HG03439 (cell line): Measurements from ENCODE around the gene IRF3.
A peak's percentile ranks its signal among the peaks of the same experiment; 100 is the strongest.

Experiments
- ATAC-seq: cut with Tn5 transposase; IDR thresholded peaks from one replicate; pipeline ENCODE4 v1.9.1; 2021; ENCODE audit warnings: mild to moderate bottlenecking, moderate library complexity; ENCODE audit not compliant: unreplicated experiment

The IRF3 gene

GRCh38 chr19:49687566-49688316 is 22.1 kb upstream of the IRF3 start:
- ATAC-seq, result no peak

DNA sequence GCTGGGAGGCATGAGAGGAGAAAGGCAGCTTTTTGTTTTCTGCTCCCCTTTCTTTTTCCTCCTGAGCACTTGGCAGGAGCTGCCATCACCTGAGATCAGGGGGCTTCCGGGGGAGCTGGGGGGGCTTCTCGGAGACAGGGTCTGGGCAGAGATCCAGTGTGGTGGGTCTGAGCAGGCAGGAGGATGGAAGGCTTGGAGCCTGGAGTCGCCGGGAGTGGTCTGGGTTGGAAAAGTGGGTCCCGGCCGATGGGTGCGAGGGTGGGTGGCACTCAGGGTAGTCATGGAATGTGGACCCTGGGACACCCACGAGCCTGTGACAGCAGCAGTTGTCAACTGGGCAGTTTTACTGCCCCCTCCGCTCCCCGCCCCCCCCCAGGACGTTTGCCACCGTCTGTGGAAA is 21.5 kb upstream of the IRF3 start:
- no peak for ATAC-seq

- ATAC-seq, result no peak
These were observed 20.9 kb upstream of the IRF3 start for GRCh38 chr19:49686503-49687088.

DNA sequence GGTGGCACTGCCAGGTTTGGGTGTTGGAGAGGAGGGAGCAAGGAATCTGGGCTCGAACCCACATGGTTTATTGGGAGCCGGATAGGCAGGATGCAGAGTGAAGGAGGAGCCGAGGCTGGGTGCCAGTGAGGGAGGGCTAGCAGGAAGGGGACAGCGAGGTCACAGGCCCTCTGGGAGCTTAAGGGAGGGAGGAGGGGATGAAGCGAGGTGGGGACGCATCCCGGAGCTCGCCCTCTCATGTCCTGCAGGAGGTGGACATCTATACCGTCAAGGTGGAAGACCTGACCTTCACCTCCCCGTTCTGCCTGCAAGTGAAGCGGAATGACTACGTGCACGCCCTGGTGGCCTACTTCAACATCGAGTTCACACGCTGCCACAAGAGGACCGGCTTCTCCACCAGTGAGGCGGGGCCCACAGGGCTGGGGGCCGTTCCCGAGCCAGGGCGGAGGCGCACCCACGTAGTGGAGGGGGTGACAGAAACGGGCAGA is 20.2 kb upstream of the IRF3 start:
- ATAC-seq, result no peak

- no peak for ATAC-seq
These were observed 19.4 kb upstream of the IRF3 start for GRCh38 chr19:49684983-49685553.

GRCh38 chr19:49684251-49684982 is 18.8 kb upstream of the IRF3 start:
- ATAC-seq, result no peak

DNA sequence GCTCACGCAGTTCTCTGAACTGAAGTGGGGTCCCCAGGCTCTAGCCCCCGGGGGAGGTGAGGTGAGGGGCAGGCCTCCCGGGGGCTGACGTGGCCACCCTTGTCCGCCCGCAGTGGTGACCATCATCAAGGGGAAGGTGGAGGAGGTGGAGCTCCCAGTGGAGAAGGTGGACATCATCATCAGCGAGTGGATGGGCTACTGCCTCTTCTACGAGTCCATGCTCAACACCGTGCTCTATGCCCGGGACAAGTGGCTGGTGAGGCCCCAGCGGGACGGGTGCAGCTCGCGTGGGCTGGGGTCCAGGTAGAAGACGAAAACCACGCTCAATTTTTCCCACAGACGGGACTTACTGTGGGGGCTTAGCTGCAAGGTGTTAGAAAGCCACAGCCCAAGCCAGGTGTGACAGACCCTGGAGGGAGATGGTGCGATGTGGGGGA is 18.2 kb upstream of the IRF3 start:
- ATAC-seq, result no peak

- no peak for ATAC-seq
These were observed 16.6 kb upstream of the IRF3 start for GRCh38 chr19:49682274-49682673.

GRCh38 chr19:49681830-49682229 is 16.2 kb upstream of the IRF3 start:
- ATAC-seq, result no peak

DNA sequence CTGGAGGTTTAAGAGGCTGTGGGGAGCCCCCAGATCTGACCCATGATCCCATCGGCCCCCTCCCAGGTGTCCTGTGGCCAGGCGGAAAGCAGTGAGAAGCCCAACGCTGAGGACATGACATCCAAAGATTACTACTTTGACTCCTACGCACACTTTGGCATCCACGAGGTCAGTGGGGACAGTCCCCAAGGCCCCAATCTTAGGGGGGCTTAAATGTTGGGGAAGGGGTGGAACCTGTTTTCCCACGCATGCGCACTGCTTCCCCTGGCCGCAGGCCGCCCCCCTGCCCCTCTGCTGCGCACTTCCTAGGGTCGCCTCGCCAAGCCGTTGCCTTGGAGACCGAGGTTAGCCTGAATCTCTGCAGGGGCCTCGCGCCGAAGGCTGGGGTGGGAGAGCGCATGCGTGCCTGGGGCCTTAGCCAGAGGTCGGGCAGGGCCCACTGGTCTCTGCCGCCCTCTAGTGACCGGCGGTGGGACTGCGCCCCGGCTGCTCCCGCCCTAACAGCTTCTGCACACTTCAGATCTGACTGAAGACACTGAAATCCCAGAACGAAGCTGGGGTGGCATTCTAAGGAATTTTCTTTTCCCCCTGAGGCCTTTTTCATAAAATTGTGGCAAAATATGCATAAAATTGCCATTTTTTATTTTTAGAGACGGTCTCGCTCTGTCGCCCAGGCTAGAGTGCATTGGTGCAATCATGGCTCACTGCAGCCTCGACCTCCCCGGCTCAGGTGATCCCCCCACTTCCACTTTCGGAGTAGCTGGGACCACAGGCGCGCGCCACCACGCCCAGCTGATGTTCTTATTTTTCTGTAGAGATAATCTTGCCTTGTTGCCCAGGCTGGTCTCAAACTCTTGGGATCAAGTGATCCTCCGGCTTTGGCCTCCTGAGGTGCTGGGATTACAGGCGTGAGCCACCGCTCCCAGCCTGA is 15.0 kb upstream of the IRF3 start:
- ATAC-seq, result no peak

- ATAC-seq, result no peak
These were observed 14.2 kb upstream of the IRF3 start for GRCh38 chr19:49679771-49680413.

DNA sequence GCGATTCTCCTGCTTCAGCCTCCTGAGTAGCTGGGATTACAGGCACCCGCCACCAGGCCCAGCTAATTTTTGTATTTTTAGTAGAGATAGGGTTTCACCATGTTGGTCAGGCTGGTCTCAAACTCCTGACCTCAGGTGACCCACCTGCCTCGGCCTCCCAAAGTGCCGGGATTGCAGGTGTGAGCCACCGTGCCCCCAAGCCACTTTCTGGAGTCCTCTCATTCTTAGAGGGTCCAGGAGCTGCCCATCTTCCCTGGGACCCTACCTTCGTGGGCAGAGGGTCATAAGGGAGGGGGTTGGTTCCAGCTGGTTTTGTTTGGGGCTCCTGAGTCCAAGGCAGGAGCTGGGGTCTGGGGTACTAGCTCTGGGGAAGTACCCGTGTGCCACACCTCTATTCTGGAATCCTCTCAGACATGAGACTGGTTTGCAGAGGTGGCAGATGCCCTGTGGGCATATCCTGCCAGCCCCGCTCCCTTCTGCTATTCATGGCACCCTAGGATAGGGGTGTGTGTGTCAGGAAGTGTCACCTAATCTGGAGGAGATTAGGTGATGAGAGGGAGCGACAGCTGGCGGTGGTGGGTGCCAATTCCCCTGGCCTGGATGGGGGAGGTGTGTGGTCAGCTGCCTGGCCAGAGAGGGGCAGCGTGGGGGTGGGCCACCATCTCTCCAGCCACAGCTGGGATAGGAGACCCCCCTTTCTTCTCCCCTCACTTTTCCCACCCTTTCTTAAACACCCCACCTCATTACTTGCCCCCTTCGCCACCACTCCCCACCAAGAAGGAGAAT is 13.5 kb upstream of the IRF3 start:
- ATAC-seq, result no peak

DNA sequence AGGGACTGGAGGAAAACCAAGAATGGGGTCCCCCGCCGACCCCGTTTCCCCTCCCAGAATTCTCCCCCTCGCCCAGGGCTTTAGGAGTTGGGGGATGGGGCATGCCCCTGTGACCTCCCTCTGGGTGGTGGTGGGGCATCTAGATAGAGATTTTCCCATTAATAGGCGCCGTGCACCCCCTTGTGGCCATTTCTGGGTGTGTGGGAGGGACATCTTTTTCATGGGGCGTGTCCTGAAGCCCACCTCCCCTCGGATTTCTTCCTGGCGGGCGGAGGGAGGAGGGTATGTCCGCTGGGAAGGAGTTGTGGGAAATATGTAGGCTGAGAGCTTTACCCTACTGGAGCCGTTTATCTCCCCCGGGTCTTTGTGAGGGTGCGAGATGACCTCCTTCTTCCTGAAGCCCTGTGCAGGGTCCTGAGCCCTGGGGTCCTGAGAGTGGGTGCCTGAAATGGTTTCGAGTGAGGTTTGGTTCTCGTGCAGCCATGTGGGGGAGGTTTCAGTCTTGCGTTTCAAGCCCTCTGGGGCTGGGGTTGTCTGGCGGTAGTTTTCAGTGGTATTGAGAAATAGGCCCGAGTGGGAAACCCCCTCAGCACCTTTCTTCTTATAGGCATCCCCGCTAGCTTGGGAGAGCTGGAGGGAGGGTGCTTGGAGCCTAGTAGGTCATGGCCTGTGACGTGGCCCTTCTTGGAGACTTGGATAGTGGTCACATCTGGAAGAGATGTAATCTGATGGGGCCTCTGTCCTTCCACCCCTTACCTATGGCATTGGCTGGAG is 12.4 kb upstream of the IRF3 start:
- ATAC-seq, result no peak

DNA sequence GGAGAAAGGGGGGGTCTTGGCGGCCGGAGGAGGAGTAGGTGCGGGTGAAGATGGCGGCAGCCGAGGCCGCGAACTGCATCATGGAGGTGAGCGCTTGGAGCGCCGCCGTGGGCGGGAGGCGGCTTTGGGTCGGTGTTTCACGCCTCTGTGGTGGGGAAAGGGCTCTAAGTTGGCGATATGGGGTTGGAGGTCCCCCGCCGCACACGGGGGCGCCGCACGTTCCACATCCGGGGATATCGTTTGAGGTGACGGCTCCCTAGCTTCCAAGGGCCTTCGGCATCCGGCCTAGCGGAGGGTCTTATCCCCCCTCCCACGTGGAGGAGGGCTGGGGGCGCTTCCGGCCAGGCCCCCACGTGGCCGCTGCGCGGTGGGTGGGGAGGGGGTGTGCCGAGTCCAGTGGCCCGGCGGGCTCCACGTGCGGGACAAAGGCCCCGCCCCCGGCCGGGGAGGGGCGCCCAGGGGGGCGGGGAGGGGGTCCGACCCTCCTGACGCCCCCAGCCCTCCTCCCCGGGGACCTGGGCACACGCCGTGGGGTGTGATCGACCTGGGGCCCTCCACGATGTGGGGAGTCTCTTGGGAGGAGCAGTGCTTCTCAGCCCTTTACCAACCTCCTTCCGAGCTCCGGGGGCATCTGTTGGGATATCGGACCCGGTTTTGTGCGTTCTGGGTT is 11.7 kb upstream of the IRF3 start, which contains the start of gene PRMT1:
PRMT1 (plus strand) TSS at position 41 of the 670 bp plus-strand sequence; CDS start at position 51, 10 bp downstream.
- ATAC-seq, result no peak

DNA sequence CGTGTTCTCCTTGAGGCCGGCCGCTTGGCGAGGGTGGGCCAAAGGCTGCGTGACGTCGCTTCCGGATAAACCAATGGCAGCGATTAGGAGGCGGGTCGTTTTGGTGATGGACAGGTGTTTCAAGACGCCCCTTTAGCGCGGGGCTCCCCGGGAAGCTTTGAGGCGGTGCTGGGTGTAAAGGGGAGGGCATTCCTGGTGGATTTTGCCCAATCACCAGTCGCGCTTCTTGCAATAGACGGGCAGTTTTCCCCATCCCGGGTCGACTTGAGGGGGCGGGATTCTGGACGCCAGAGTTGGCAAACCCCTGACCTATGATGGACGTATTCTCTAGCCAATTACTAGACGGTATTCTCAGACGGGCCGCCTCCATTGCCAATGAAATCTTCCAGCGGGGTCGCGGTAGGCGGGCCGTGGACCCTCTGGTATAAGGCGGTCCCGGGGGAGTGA is 11.2 kb upstream of the IRF3 start:
- ATAC-seq, result peak; percentile 63

GRCh38 chr19:49676136-49676783 is 10.6 kb upstream of the IRF3 start:
- ATAC-seq, result peak; percentile 27
